HG03175 (cell line): ENCODE results near the gene C1R.
"Not testable (repeated sequence)": the region's sequence is repeated elsewhere in the genome, so short reads cannot be mapped to it uniquely, and the experiment has no call there.

ENCODE experiments used
- ATAC-seq: cut with Tn5 transposase; IDR thresholded peaks from one replicate; pipeline ENCODE4 v1.9.1; 2021; ENCODE audit warnings: mild to moderate bottlenecking, moderate library complexity; ENCODE audit not compliant: unreplicated experiment

Gene C1R

GRCh38 chr12:7069386-7069785 lies 22.9 kb downstream of the C1R start:
- no peak for ATAC-seq

DNA sequence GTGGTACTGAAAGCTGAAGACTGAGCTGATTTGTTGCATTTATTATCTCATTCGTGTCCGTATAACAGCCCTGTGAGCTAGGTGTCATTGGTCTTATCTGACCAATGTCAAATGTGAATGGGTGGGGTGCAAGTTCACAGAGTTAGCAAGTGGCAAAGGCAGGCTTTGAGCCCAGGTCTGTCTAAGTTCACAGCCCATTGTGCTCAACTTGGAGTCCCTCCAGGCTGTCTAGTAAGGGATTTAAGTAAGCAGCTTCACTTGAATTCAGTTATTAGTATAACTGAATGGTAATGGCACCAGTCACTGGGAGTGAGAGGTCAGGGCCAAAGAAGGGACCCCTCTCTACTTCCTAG lies 23.3 kb downstream of the C1R start:
- no peak for ATAC-seq

- no peak for ATAC-seq
These were observed 23.8 kb downstream of the C1R start for GRCh38 chr12:7068240-7068993.

DNA sequence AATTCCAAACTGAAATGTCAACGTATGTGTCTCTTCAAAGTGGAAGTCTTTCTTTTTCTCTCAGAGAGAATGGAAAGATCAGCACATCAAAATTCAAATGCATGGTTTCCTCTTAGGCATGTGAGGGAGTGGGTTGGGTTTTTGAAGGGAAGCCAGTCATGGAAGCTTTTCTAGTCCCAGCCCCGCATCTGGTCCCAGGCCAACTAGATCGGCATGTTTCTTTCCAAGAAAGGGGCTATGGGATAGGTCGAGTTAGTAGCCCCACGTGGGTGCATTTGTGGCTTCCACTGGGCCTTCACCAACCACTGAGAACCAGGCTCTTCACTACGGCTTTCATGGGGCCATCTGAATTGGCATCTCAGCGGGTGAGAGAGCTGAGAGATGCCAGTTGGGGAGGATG lies 25.1 kb downstream of the C1R start:
- ATAC-seq = no peak

DNA sequence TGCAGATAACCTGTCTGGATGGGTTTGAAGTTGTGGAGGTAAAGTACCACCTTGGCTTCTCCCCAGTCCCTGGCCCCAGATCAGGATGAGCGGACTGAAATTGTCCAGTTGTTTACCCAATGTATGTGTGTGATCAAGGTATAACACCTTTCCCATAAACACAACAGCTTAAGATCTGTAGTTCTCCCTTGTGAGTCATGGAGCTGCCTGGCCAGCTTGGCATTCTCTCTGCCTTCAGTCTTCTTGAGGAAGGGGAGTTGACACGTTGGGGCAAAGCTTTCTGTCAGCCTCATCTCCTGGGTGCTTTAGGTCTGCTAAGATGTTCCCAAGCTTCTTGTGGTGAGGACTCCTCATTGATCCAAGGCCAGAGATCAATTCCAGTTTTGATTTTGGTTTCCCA lies 25.6 kb downstream of the C1R start:
- ATAC-seq = no peak

DNA sequence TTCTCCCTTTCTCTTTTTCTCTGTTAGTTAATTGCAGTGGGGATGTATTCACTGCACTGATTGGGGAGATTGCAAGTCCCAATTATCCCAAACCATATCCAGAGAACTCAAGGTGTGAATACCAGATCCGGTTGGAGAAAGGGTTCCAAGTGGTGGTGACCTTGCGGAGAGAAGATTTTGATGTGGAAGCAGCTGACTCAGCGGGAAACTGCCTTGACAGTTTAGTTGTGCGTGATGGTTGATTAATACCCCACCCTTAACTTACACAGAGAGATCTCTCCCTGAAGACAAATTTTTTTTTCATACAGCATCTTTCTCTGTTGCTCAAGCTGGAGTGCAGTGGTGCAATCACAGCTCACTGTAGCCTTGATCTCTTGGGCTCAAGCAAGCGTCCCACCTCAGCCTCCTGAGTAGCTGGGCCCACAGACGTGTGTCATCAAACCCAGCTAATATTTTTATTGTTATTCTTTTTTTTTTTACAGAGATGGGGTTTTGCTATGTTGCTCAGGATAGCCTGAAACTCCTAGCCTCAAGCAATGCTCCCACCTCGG lies 27.1 kb downstream of the C1R start:
- no peak for ATAC-seq

- no peak for ATAC-seq
These were observed 27.7 kb downstream of the C1R start for GRCh38 chr12:7064516-7064915.

- no peak for ATAC-seq
These were observed 30.6 kb downstream of the C1R start for GRCh38 chr12:7061596-7061995.

DNA sequence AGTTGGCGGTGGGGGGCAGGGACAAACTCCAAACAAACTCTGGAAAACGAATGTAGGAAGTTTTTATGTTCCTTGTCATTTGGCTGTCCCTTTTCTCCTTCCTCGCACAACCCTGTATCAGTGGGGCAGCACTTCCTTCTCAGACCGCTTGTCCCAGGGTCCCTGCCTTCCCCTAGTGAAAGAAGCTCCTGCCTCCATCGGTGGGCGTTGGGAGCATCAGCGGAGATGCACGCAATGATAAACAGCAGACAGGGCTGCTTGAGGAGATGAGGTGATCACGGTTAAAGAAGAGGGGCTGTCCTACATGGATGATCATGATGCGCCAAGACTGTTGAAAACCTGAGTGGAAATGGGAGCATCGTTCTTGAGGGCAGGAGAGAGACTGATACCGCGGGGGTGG lies 31.1 kb downstream of the C1R start:
- no peak for ATAC-seq

GRCh38 chr12:7060353-7060954 lies 31.8 kb downstream of the C1R start, which contains the start of gene C1S:
Gene C1S, plus strand, starts transcription at chr12:7060718. Its CDS starts 1,195 bp downstream, at chr12:7061913.
- no peak for ATAC-seq

DNA sequence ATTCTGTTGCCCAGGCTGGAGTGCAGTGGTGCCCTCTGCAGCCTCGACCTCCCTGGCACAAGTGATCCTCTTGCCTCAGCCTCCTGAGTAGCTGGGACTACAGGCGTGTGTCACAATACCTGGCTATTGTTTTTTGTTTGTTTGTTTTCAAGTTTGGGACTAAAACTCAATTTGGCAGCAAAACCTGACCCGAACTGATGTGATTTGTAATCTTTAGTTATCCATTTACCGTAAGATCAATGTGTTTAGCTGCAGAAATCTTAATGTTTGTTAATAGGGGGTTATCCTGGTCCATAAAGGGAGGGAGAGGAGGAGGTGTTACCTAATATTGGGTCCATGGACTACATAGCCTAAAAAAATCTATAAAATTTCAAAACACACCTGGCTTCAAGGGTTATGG lies 32.5 kb downstream of the C1R start:
- no peak for ATAC-seq

DNA sequence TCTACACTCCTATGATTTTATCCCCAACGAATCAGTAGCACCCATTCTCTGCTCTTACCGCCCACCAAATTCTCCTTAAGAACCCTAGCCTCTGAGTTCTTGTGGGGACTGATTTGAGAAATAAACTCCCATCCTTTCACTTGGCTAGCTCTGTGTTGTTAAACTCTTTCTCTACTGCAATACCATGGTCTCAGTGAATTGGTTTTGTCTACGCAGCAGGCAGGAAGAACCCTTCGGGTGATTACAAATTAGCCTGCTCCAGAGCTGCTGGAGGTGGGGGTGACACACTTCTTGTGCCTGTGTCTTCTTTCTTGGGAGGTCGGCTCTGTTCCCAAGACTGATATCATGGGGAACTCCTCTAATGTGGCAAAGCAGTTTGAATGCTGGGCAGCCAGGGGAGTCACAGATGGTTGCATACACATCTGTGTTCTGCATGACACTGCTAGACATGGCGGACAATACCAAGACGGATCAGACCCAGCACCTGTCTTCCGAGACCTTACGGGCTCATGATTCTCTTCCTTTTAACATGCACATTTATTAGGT lies 33.3 kb downstream of the C1R start:
- no peak for ATAC-seq

- no peak for ATAC-seq
These were observed 33.9 kb downstream of the C1R start for GRCh38 chr12:7058163-7058845.

DNA sequence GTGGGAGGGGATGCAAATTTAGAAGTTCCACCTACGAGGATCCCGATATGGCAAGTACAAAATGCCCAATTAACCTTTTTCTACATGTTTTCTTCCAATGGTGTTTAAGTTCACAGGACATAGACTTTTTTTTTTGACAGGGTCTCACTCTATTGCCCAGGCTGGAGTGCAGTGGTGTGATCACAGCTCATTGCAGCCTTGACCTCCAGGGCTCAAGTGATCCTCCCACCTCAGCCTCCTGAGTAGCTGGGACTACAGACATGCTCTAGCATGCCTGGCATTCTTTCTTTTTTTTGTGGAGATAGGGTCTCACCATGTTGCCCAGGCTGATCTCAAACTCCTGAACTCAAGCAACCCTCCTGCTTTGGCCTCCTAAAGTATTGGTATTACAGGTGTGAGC lies 36.5 kb downstream of the C1R start:
- ATAC-seq = not testable (repeated sequence)

DNA sequence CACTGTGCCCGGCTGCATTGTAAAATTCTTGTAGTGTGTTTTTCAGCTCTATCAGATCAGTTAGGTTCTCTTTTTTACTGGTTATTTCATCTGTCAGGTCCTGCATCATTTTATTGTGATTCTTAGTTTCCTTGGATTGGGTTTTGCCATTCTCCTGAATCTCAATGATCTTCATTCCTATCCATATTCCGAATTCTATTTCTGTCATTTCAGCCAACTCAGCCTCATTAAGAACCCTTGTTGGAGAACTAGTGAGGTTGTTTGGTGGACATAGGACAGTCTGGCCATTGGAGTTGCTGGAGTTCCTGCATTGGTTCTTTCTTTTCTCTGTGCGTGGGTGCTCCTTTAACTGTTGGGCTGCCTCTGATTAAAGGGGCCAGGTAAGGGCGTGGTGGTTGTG lies 37.3 kb downstream of the C1R start:
- no peak for ATAC-seq

GRCh38 chr12:7049973-7050372 lies 42.3 kb downstream of the C1R start:
- ATAC-seq = not testable (repeated sequence)

DNA sequence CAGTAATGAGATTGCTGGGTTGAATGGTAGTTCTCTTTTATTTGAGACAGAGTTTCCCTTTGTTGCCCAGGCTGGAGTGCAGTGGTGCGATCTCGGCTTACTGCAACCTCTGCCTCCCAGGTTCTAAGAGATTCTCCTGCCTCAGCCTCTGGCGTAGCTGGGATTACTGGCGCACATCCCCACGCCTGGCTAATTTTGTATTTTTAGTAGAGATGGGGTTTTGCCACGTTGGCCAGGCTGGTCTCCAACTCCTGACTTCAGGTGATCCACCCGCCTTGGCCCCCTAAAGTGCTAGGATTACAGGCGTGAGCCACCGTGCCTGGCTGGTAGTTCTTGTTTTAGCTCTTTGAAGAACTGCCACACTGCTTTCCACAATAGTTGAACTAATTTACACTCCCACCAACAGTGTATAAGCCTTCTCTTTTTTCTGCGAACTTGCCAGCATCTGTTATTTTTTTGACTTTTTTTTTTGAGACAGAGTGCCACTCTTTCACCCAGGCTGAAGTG lies 42.7 kb downstream of the C1R start:
- ATAC-seq = not testable (repeated sequence)

DNA sequence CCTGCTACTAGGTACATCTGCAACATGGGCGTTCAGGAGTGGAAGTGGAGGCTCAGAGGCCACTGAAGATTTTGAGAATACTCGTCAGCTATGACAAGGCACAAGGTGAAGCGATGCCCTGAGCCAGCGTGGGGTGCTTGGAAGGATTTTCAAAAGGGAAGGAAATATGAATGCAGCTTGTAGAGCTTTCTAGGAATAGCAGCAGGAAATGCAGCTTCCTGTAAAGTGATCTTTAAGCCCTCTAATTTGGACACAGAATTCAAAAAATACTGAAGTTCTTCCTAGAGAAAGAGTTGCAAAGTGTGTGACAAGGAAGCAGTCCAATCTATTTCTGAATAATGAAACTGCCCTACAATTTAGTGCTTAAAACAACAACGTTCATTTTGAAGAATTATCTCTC lies 44.9 kb downstream of the C1R start:
- no peak for ATAC-seq

DNA sequence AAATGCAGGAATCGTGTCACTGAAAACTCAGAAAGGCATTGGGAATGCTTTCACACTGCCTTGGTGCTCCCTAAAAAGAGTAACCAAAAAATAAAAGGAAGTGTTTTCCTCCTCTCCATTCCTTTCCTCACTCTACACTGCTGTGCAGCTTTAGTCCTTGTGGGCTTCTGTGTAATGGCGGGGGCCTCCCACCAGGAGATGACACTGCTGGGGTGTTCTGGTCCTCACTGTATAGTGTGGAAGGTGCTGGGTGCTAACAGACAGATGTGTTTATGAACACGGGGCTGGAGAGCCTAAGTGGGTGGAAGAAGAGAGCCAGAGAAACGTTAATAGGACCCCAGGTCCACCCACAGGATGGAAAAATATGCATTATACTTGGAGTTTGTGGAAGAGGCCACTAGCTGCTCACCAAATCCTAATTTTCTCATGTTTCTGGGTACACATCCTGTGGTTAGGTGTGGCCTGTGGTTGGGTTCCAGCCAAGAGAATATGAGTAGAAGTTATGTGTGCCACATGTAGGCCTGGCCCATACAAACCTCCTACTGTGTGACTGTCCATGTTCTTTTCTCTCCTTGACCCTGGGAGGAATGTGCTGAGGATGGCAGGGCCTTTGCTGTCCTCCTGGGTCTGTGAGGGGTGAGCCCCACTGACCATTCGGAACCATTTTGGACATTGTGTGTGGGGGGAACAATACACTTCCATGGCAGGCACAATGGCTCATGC lies 45.7 kb downstream of the C1R start:
- no peak for ATAC-seq

DNA sequence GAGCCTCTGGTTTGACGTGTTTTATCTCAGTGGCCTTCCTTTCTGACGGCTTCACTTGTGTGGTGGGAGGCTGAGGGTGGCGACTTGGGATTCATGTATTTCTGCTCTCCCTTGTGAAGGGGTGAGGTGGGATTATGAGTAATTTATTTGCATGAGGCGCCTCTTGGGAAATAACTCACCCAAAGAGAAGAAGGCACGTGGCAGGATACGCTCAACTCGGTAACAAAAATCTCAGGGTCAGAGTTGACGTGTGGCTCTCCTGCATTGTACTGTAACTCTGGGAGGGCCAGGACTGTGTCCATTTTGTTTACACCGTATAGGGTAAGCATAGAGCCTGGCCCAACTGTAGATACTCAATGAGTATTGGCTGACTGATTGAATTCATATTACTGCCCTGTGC lies 46.3 kb downstream of the C1R start:
- ATAC-seq = no peak

GRCh38 chr12:7042842-7043241 lies 49.4 kb downstream of the C1R start:
- ATAC-seq = no peak
